Osteocyte (in vitro differentiated cells): ENCODE results near the gene DPF3. TPM values are rescaled to one million over a fixed set of nuclear protein-coding genes. Genes with fewer than 3 reads are reported as not detected.

Experiments
- DNase-seq: peaks from one replicate; pipeline ENCODE4 v3.0.0; 2021; ENCODE audit warnings: mixed read lengths; ENCODE audit not compliant: unreplicated experiment; ENCODE audit errors: extremely low spot score
- H3K27ac Mint-ChIP-seq: one replicate; pipeline ENCODE4 v1.8.0; 2021; ENCODE audit warnings: mild to moderate bottlenecking, mixed read lengths; ENCODE audit not compliant: unreplicated experiment
- H3K27me3 Mint-ChIP-seq: one replicate; pipeline ENCODE4 v1.8.0; 2021; ENCODE audit warnings: mixed read lengths; ENCODE audit not compliant: unreplicated experiment
- H3K36me3 Mint-ChIP-seq: one replicate; pipeline ENCODE4 v1.8.0; 2021; ENCODE audit warnings: mixed read lengths; ENCODE audit not compliant: unreplicated experiment
- H3K4me1 Mint-ChIP-seq: one replicate; pipeline ENCODE4 v1.8.0; 2021; ENCODE audit warnings: mixed read lengths; ENCODE audit not compliant: unreplicated experiment
- H3K4me3 Mint-ChIP-seq: one replicate; pipeline ENCODE4 v1.8.0; 2021; ENCODE audit warnings: mild to moderate bottlenecking, moderate library complexity, mixed read lengths; ENCODE audit not compliant: unreplicated experiment
- H3K9me3 Mint-ChIP-seq: one replicate; pipeline ENCODE4 v1.8.0; 2021; ENCODE audit warnings: mixed read lengths; ENCODE audit not compliant: unreplicated experiment
- total RNA-seq: library from RNA; stranded (reverse); gene quantifications from 2 replicates; pipeline ENCODE4 v1.2.1, GENCODE V29; 2021
- TF ChIP-seq, protein P1 (sequence below): fragments of 200-600 bp; sonication (generic); IDR thresholded peaks from 2 replicates; pipeline ENCODE4 v1.5.0; 2021; ENCODE audit warnings: antibody characterized with exemption, mild to moderate bottlenecking, moderate library complexity

DPF3 gene
- total RNA-seq, 1 donor from 2014 or later = 5.8 TPM

DNA sequence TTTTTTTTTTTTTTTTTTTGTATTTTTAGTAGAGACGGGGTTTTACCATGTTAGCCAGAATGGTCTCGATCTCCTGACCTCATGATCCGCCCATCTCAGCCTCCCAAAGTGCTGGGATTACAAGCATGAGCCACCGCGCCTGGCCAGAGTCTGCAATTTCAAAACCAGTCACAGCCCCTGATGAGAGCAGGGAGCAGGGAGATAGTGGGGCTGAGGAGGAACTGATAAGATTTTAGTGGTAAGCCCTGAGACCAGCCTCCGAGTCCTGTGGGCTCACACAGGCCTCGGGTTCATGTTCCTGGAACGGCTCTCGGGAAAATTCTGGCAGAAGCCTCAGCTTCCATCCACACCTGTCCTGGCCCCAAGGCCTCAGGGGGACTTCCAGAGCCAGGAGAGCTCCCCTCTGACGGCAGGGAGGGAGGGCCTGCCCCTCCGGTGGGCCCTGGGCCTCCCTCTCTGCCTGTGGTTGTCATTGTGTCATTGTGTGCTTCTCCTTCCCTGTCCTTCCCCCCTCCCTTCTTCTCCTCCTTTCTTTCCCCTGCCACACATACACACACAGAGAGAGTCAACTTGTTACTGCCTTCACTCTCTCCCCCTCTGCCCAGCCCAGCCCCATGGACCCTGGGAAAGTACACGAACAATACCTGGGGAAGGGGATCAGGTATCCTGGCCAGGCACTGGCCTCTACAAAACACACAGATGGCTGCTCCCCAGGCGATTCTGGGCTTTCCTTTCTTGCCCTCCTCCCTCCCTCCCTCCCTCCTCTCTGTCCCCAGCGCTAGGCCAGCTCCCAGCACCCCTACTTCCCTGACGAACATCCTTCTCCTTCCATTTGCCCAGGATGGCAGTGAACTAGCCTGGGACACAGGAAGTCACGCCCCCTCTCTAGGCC lies 294.1 kb downstream of the DPF3 start:
- no peak for DNase-seq
- Mint-ChIP-seq H3K36me3 (no peaks in the 10 kb centered on the region), H3K27ac (no peak overlapping the region), H3K4me3 (no peak overlapping the region), H3K9me3 (no peaks in the 10 kb centered on the region), H3K4me1 (peaks cover 6% of the 10 kb centered on the region), H3K27me3 (peaks cover 3% of the 10 kb centered on the region)
- TF ChIP-seq, protein P1, sequence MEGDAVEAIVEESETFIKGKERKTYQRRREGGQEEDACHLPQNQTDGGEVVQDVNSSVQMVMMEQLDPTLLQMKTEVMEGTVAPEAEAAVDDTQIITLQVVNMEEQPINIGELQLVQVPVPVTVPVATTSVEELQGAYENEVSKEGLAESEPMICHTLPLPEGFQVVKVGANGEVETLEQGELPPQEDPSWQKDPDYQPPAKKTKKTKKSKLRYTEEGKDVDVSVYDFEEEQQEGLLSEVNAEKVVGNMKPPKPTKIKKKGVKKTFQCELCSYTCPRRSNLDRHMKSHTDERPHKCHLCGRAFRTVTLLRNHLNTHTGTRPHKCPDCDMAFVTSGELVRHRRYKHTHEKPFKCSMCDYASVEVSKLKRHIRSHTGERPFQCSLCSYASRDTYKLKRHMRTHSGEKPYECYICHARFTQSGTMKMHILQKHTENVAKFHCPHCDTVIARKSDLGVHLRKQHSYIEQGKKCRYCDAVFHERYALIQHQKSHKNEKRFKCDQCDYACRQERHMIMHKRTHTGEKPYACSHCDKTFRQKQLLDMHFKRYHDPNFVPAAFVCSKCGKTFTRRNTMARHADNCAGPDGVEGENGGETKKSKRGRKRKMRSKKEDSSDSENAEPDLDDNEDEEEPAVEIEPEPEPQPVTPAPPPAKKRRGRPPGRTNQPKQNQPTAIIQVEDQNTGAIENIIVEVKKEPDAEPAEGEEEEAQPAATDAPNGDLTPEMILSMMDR = no peak

DNA sequence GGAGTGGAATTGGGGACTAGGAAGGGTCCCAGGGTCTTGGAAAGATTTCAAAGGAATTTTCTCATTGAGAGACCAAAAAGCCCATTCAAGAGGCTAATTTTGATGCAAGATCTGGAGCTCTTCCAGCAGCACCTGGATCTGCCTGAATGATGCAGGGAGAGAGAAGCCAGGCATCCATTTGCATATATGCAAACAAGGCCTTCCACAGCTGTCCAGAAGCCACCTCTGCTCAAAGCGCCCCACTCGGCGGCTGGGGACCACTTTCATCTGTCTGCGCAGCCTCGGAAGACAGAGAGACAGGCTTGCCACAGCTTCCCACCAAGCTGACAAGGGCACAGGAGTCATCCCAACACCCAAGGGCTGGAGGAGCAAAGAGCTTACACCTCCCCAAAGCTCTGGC lies 295.6 kb downstream of the DPF3 start:
- Mint-ChIP-seq H3K27ac (no peak overlapping the region), H3K36me3 (no peaks in the 10 kb centered on the region), H3K4me3 (no peak overlapping the region), H3K9me3 (no peaks in the 10 kb centered on the region), H3K27me3 (peaks cover 3% of the 10 kb centered on the region), H3K4me1 (peaks cover 6% of the 10 kb centered on the region)
- TF ChIP-seq, protein P1 = no peak
- no peak for DNase-seq

DNA sequence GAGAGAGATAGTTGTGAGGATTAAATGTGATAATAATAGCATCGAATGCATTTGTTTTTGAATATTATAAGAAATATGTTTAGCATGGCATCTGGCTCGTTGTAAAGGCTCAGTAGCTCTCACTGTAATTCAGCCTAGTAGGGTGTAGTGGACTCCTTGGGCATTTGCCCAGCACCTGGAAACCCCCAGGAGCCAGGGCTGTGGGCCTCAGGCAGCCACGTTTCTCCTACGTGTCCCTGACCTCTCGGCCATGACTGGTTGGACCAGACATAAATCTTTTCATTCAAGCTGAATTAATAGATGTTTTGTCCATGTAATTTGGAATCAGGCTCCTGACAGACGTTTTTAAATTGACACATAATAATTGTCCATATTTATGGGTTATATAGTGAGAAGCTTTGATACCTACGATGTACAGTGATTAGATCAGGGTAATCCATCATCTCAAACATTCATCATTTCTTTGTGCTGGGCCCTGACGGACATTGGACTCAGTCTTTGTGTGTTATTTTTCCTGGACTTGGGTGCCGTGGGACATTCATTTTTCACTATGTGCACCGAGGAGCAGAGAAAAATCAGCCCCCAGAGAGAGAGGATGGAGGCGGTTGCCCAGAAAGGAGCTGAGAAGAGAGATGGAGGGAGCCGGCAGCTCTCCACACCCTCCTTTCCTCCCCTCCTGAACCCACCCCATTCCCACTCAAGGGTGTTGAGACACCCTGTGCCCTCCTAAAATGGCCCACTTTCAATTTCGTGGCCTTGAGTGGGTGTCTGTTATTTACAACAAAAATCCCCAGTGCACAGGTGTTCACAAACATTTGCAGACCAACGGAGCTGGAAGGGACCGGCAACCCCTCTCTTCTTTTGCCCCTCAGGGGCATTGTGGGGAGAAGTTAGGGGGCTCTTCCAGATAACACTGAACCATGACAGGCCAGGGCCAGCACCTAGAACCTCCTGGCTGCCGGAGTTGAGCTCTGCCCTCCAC lies 296.4 kb downstream of the DPF3 start:
- H3K36me3 Mint-ChIP-seq = no peaks in the 10 kb centered on the region
- H3K27ac Mint-ChIP-seq = no peak overlapping the region
- no peaks in the 10 kb centered on the region for H3K9me3 Mint-ChIP-seq
- no peak overlapping the region for H3K4me3 Mint-ChIP-seq
- peaks cover 6% of the 10 kb centered on the region for H3K4me1 Mint-ChIP-seq
- TF ChIP-seq, protein P1 = no peak
- DNase-seq = no peak
- H3K27me3 Mint-ChIP-seq = peaks cover 3% of the 10 kb centered on the region

DNA sequence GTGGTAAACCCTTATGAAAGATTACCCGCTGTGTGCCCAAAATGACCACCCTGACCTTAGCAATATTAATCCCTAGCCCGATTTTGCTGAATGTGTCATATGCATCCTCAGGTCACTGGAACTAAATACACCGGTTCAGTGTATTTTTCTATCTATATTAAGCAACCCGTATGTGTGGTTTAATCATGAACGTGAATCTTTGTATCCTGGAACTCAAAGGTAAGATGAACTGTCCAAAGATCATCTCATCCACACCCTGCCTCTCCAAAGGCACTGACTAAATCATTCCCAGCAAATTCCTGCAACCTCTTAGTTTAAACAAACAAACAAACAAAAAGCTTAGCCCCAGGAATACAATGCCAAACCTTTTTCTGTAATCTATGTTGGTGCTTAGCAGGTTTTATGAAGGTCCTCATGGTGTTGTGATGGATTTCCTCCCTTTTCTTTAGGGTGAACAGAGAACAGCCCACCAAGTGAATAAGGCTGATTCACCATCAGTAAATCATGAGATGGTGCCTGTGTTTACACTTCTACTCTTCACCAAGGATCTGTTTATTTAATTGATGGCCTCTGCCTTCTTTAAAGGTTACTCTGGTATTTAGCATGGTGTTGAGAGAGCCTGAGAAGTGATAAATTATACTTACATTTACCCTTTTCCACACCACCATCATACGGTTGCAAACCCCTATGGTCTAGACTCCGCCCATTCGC lies 298.6 kb downstream of the DPF3 start:
- TF ChIP-seq, protein P1 = no peak
- Mint-ChIP-seq H3K27ac (no peak overlapping the region), H3K4me1 (peaks cover 2% of the 10 kb centered on the region), H3K9me3 (no peaks in the 10 kb centered on the region), H3K4me3 (no peak overlapping the region), H3K36me3 (no peaks in the 10 kb centered on the region), H3K27me3 (peaks cover 9% of the 10 kb centered on the region)
- no peak for DNase-seq
